ENCODE measurements around the gene SIRT5.

SIRT5 gene

GRCh38 chr6:13591205-13591921, 17.0 kb downstream of the SIRT5 start:
- DNase-seq = no peak

- DNase-seq = no peak
Observed at GRCh38 chr6:13593103-13593502, 18.7 kb downstream of the SIRT5 start.

GRCh38 chr6:13593720-13594119, 19.3 kb downstream of the SIRT5 start:
- DNase-seq = no peak

GRCh38 chr6:13597073-13597472, 22.7 kb downstream of the SIRT5 start:
- no peak for DNase-seq

- no peak for DNase-seq
Observed at GRCh38 chr6:13600036-13600435, 25.6 kb downstream of the SIRT5 start.

GRCh38 chr6:13604135-13604534, 29.7 kb downstream of the SIRT5 start:
- DNase-seq = no peak

- DNase-seq = no peak
Observed at GRCh38 chr6:13604546-13605416, 30.4 kb downstream of the SIRT5 start.

- DNase-seq = no peak
Observed at GRCh38 chr6:13605634-13606033, 31.2 kb downstream of the SIRT5 start.

- no peak for DNase-seq
Observed at GRCh38 chr6:13611715-13612114, 37.3 kb downstream of the SIRT5 start.

GRCh38 chr6:13613029-13613594, 38.7 kb downstream of the SIRT5 start:
- DNase-seq = peak; percentile 15

- peak; percentile 85 for DNase-seq
Observed at GRCh38 chr6:13614126-13614925, 39.9 kb downstream of the SIRT5 start.

- DNase-seq = peak; percentile 99
Observed at GRCh38 chr6:13614926-13615791, 40.8 kb downstream of the SIRT5 start, which contains the start of gene NOL7. Gene NOL7 (plus strand): TSS chr6:13615335. CDS start chr6:13615359, 24 bp downstream.

GRCh38 chr6:13615792-13616120, 41.4 kb downstream of the SIRT5 start:
- peak; percentile 64 for DNase-seq

- DNase-seq = no peak
Observed at GRCh38 chr6:13617066-13617465, 42.7 kb downstream of the SIRT5 start.

GRCh38 chr6:13624871-13625288, 50.5 kb downstream of the SIRT5 start:
- peak; percentile 77 for DNase-seq

GRCh38 chr6:13629459-13630116, 55.2 kb downstream of the SIRT5 start:
- DNase-seq = no peak

GRCh38 chr6:13630499-13630898, 56.1 kb downstream of the SIRT5 start:
- no peak for DNase-seq

GRCh38 chr6:13633343-13633742, 58.9 kb downstream of the SIRT5 start:
- DNase-seq = no peak

GRCh38 chr6:13635948-13636658, 61.7 kb downstream of the SIRT5 start:
- DNase-seq = no peak

- DNase-seq = no peak
Observed at GRCh38 chr6:13638014-13638413, 63.6 kb downstream of the SIRT5 start.

- DNase-seq = no peak
Observed at GRCh38 chr6:13638626-13639025, 64.2 kb downstream of the SIRT5 start.
